Breast epithelium (tissue), 3 donors: ENCODE measurements around the gene BPHL.

ENCODE experiments used
- CTCF ChIP-seq, 3 donors: fragments of 450-650 bp; IDR thresholded peaks; one replicate each; pipeline ENCODE4 v1.5.1; 2016 to 2017; ENCODE audit warnings: antibody characterized with exemption in 3 of 3, mild to moderate bottlenecking in 3 of 3, moderate library complexity in 3 of 3
- POLR2AphosphoS5 ChIP-seq, 3 donors: sonication (generic); formaldehyde crosslinking; IDR thresholded peaks; one replicate each; pipeline ENCODE4 v1.6.1; 2017; ENCODE audit warnings: antibody characterized with exemption in 3 of 3

GRCh38 chr6:3138341-3138740, 19.8 kb downstream of the BPHL start:
- TF ChIP-seq CTCF (IDR thresholded peaks at IDR 0.05) = no peak
- no peak for TF ChIP-seq POLR2AphosphoS5 (IDR thresholded peaks at IDR 0.05)
